H9 (cell line): ENCODE measurements around the gene SH3BP2. TPM values are rescaled to one million over a fixed set of nuclear protein-coding genes. Genes with fewer than 3 reads are reported as not detected.

ENCODE experiments used
- DNase-seq: peaks from one replicate; pipeline ENCODE4 v3.0.0-alpha.2; 2017
- H2AFZ ChIP-seq: one replicate; pipeline ENCODE4 v1.6.1; 2013; ENCODE audit warnings: mild to moderate bottlenecking, low read length, control low read depth, moderate library complexity
- H2AK5ac ChIP-seq: 2 replicates; pipeline ENCODE4 v1.6.1; 2013; ENCODE audit warnings: low read length, control low read depth, mixed read lengths; ENCODE audit not compliant: insufficient read length
- H2BK120ac ChIP-seq: one replicate; pipeline ENCODE4 v1.6.1; 2013; ENCODE audit warnings: low read depth, mild to moderate bottlenecking, low read length, control low read depth, inconsistent platforms; ENCODE audit not compliant: poor library complexity, severe bottlenecking
- H2BK12ac ChIP-seq: 2 replicates; pipeline ENCODE4 v1.6.1; 2013; ENCODE audit warnings: low read length, control low read depth, mixed read lengths, low read depth; ENCODE audit not compliant: insufficient read length
- H2BK15ac ChIP-seq: 2 replicates; pipeline ENCODE4 v1.6.1; 2013; ENCODE audit warnings: low read depth, low read length, control low read depth
- H2BK20ac ChIP-seq: one replicate; pipeline ENCODE4 v1.6.1; 2013; ENCODE audit warnings: low read depth, mild to moderate bottlenecking, low read length, control low read depth, inconsistent platforms; ENCODE audit not compliant: poor library complexity, severe bottlenecking
- H2BK5ac ChIP-seq: 2 replicates; pipeline ENCODE4 v1.6.1; 2013; ENCODE audit warnings: low read length, control low read depth, mixed read lengths; ENCODE audit not compliant: insufficient read length
- H3K14ac ChIP-seq: 2 replicates; pipeline ENCODE4 v1.6.1; 2013; ENCODE audit warnings: low read length, control low read depth; ENCODE audit not compliant: insufficient read depth
- H3K18ac ChIP-seq: 2 replicates; pipeline ENCODE4 v1.6.1; 2013; ENCODE audit warnings: low read depth, mild to moderate bottlenecking, mixed read lengths, low read length, control low read depth; ENCODE audit not compliant: insufficient read length
- H3K23ac ChIP-seq: 2 replicates; pipeline ENCODE4 v1.6.1; 2013; ENCODE audit warnings: low read length, control low read depth, mixed read lengths, low read depth; ENCODE audit not compliant: insufficient read length
- H3K23me2 ChIP-seq: 2 replicates; pipeline ENCODE4 v1.6.1; 2013; ENCODE audit warnings: low read depth, mild to moderate bottlenecking, mixed read lengths, low read length, control low read depth; ENCODE audit not compliant: insufficient read length, poor library complexity, severe bottlenecking
- H3K27ac ChIP-seq: 2 replicates; pipeline ENCODE4 v1.5.1; 2013; ENCODE audit warnings: low read length, control low read depth, mixed read lengths, low read depth; ENCODE audit not compliant: insufficient read length
- H3K27me3 ChIP-seq: 2 replicates; pipeline ENCODE4 v1.6.1; 2013; ENCODE audit warnings: low read length, control low read depth, inconsistent platforms; ENCODE audit not compliant: insufficient read depth
- H3K4ac ChIP-seq: 2 replicates; pipeline ENCODE4 v1.6.1; 2013; ENCODE audit warnings: low read depth, mild to moderate bottlenecking, control low read depth, inconsistent platforms, low read length, moderate library complexity
- H3K4me1 ChIP-seq: 2 replicates; pipeline ENCODE4 v1.6.1; 2013; ENCODE audit warnings: low read length, control low read depth, inconsistent platforms; ENCODE audit not compliant: insufficient read depth
- H3K4me2 ChIP-seq: 2 replicates; pipeline ENCODE4 v1.6.1; 2013; ENCODE audit warnings: low read length, control low read depth, mixed read lengths; ENCODE audit not compliant: insufficient read length, insufficient read depth
- H3K56ac ChIP-seq: 2 replicates; pipeline ENCODE4 v1.6.1; 2013; ENCODE audit warnings: low read depth, mild to moderate bottlenecking, mixed read lengths, low read length, control low read depth; ENCODE audit not compliant: insufficient read length
- H3K79me1 ChIP-seq: 2 replicates; pipeline ENCODE4 v1.6.1; 2013; ENCODE audit warnings: low read depth, mild to moderate bottlenecking, moderate library complexity, low read length, control low read depth, inconsistent platforms; ENCODE audit not compliant: insufficient read depth, poor library complexity, severe bottlenecking
- H3K79me2 ChIP-seq: 2 replicates; pipeline ENCODE4 v1.6.1; 2013; ENCODE audit warnings: low read length, control low read depth, inconsistent platforms; ENCODE audit not compliant: insufficient read depth
- H3K9ac ChIP-seq: 2 replicates; pipeline ENCODE4 v1.6.1; 2013; ENCODE audit warnings: low read length, control low read depth, mixed read lengths; ENCODE audit not compliant: insufficient read length; ENCODE audit errors: extremely low read depth
- H3K9me3 ChIP-seq: one replicate; pipeline ENCODE4 v1.6.1; 2013; ENCODE audit warnings: low read depth, low read length, inconsistent platforms; ENCODE audit not compliant: control insufficient read depth
- H3T11ph ChIP-seq: one replicate; pipeline ENCODE4 v1.6.1; 2013; ENCODE audit warnings: mild to moderate bottlenecking, low read length, control low read depth, inconsistent platforms
- H4K20me1 ChIP-seq: one replicate; pipeline ENCODE4 v1.6.1; 2013; ENCODE audit not compliant: control insufficient read depth, insufficient read length, insufficient read depth
- H4K5ac ChIP-seq: 2 replicates; pipeline ENCODE4 v1.6.1; 2013; ENCODE audit warnings: low read depth, mild to moderate bottlenecking, mixed read lengths, low read length, control low read depth; ENCODE audit not compliant: insufficient read length
- H4K8ac ChIP-seq: replicated peaks from 2 replicates; pipeline ENCODE4 v1.6.1; 2013; ENCODE audit warnings: low read length, control low read depth, mixed read lengths, low read depth; ENCODE audit not compliant: insufficient read length
- H4K91ac ChIP-seq: 2 replicates; pipeline ENCODE4 v1.6.1; 2013; ENCODE audit warnings: low read depth, mild to moderate bottlenecking, moderate library complexity, mixed read lengths, low read length, control low read depth; ENCODE audit not compliant: insufficient read length
- H3K27ac Mint-ChIP-seq, 3 experiments: 2 replicates in 2 of 3; 3 replicates in 1 of 3; pipeline ENCODE4 v1.8.0; 2020 to 2021; ENCODE audit warnings: mixed read lengths in 3 of 3, mild to moderate bottlenecking in 1 of 3, moderate library complexity in 1 of 3
- H3K27me3 Mint-ChIP-seq: 2 replicates; pipeline ENCODE4 v1.8.0; 2021; ENCODE audit warnings: low read depth, mild to moderate bottlenecking, moderate library complexity, mixed read lengths
- H3K36me3 Mint-ChIP-seq, 3 experiments: 2 replicates in 2 of 3; 3 replicates in 1 of 3; pipeline ENCODE4 v1.8.0; 2020 to 2021; ENCODE audit warnings: low read depth in 3 of 3, mixed read lengths in 3 of 3; ENCODE audit not compliant: insufficient read depth in 1 of 3
- H3K4me1 Mint-ChIP-seq, 2 experiments: 2 replicates each; pipeline ENCODE4 v1.8.0; 2020; ENCODE audit warnings: mixed read lengths in 2 of 2
- H3K4me3 Mint-ChIP-seq, 2 experiments: 2 replicates in 1 of 2; 3 replicates in 1 of 2; pipeline ENCODE4 v1.8.0; 2020 to 2021; ENCODE audit warnings: mild to moderate bottlenecking in 2 of 2, mixed read lengths in 2 of 2, moderate library complexity in 1 of 2
- H3K9me3 Mint-ChIP-seq, 2 experiments: 2 replicates in 1 of 2; 3 replicates in 1 of 2; pipeline ENCODE4 v1.8.0; 2020; ENCODE audit warnings: mild to moderate bottlenecking in 2 of 2, mixed read lengths in 2 of 2, moderate library complexity in 1 of 2
- CTCF ChIP-seq: fragments of 200-600 bp; sonication (generic); conservative IDR thresholded peaks from 3 replicates; pipeline ENCODE4 v1.8.0; 2021; ENCODE audit warnings: antibody characterized with exemption, mild to moderate bottlenecking
- WGBS: extraction: QIAGEN DNeasy Blood & Tissue Kit; methylation state at CpG from one replicate; pipeline ENCODE4 v1.1.7; 2013; ENCODE audit warnings: missing lambda C conversion rate, low lambda C conversion rate, mixed read lengths; ENCODE audit not compliant: insufficient read length; ENCODE audit errors: extremely low coverage; 5-methylcytosine and 5-hydroxymethylcytosine counted together
- total RNA-seq: library from RNA; stranded (reverse); gene quantifications from 2 replicates; pipeline ENCODE4 v1.2.1, GENCODE V29; 2021

The SH3BP2 gene
- total RNA-seq, 1 experiment from 2014 or later: 37.6 TPM

GRCh38 chr4:2786152-2786671, 6.7 kb upstream of the SH3BP2 start:
- Histone ChIP-seq H3K4me1 (no peaks in the 10 kb centered on the region), H3K27me3 (no peaks in the 10 kb centered on the region), H2AK5ac (no peak overlapping the region), H2AFZ (no peak overlapping the region), H2BK120ac (no peak overlapping the region), H2BK15ac (no peak overlapping the region), H4K8ac (no peak overlapping the region), H4K20me1 (no peaks in the 10 kb centered on the region), H3K27ac (no peak overlapping the region), H3K9ac (no peak overlapping the region), H2BK5ac (no peak overlapping the region), H2BK12ac (no peak overlapping the region), H3K23ac (no peak overlapping the region), H4K91ac (no peak overlapping the region), H3K18ac (no peak overlapping the region), H3K4me2 (no peak overlapping the region), H3K79me1 (no peaks in the 10 kb centered on the region), H3T11ph (no peak overlapping the region), H3K79me2 (no peaks in the 10 kb centered on the region), H2BK20ac (no peak overlapping the region), H4K5ac (no peak overlapping the region), H3K56ac (no peak overlapping the region), H3K4ac (no peak overlapping the region), H3K9me3 (no peaks in the 10 kb centered on the region), H3K23me2 (no peaks in the 10 kb centered on the region), H3K14ac (no peak overlapping the region)
- Mint-ChIP-seq H3K27ac (no peak overlapping the region), H3K27me3 (peaks cover 9% of the 10 kb centered on the region), H3K9me3 (peaks cover 3 to 7% of the 10 kb centered on the region in 2 experiments; a peak in 3 of 5 replicates), H3K4me1 (peaks cover 24 to 30% of the 10 kb centered on the region in 2 experiments), H3K36me3 (peaks cover 0 to 12% (median 0%) of the 10 kb centered on the region in 3 experiments; a peak in 2 of 7 replicates), H3K4me3 (no peak overlapping the region)
- WGBS: no CpG with 5 or more reads among the region's 7 CpGs
- DNase-seq: no peak
- no peak for TF ChIP-seq CTCF
